GM23248 (cell line): ENCODE data around the gene SLF2. TPM values are rescaled to one million over a fixed set of nuclear protein-coding genes. Genes with fewer than 3 reads are reported as not detected.
A peak's percentile ranks its signal among the peaks of the same experiment; 100 is the strongest.

Experiments used
- DNase-seq: peaks from one replicate; pipeline ENCODE4 v3.0.0-alpha.2; 2015
- H2AFZ ChIP-seq: fragments of 200-600 bp; sonication (generic); 2 replicates; pipeline ENCODE4 v1.6.1; 2016; ENCODE audit warnings: antibody characterized with exemption
- H3F3A ChIP-seq: fragments of 200-600 bp; sonication (generic); 2 replicates; pipeline ENCODE4 v1.6.1; 2016; ENCODE audit warnings: mild to moderate bottlenecking, antibody characterized with exemption, mixed run types; ENCODE audit not compliant: insufficient read depth
- H3K27ac ChIP-seq: fragments of 200-600 bp; sonication (generic); 2 replicates; pipeline ENCODE4 v1.5.1; 2016; ENCODE audit warnings: mild to moderate bottlenecking
- H3K27me3 ChIP-seq: fragments of 200-600 bp; sonication (generic); replicated peaks from 2 replicates; pipeline ENCODE4 v1.6.1; 2016; ENCODE audit warnings: mild to moderate bottlenecking; ENCODE audit not compliant: insufficient read depth
- H3K36me3 ChIP-seq: fragments of 200-600 bp; sonication (generic); 2 replicates; pipeline ENCODE4 v1.6.1; 2016; ENCODE audit warnings: low read depth, mild to moderate bottlenecking
- H3K4me1 ChIP-seq: fragments of 200-600 bp; sonication (generic); 2 replicates; pipeline ENCODE4 v1.6.1; 2016; ENCODE audit warnings: mild to moderate bottlenecking; ENCODE audit not compliant: insufficient read depth
- H3K4me2 ChIP-seq: fragments of 200-600 bp; sonication (generic); one replicate; pipeline ENCODE4 v1.6.1; 2016; ENCODE audit warnings: mild to moderate bottlenecking; ENCODE audit not compliant: unreplicated experiment
- H3K4me3 ChIP-seq: fragments of 200-600 bp; sonication (generic); 2 replicates; pipeline ENCODE4 v1.5.1; 2016; ENCODE audit warnings: mild to moderate bottlenecking
- H3K79me2 ChIP-seq: fragments of 200-600 bp; sonication (generic); 2 replicates; pipeline ENCODE4 v1.6.1; 2016; ENCODE audit warnings: mild to moderate bottlenecking; ENCODE audit not compliant: insufficient read depth
- H3K9ac ChIP-seq: fragments of 200-600 bp; sonication (generic); 2 replicates; pipeline ENCODE4 v1.6.1; 2016; ENCODE audit warnings: mild to moderate bottlenecking
- H3K9me2 ChIP-seq: fragments of 200-600 bp; sonication (generic); 2 replicates; pipeline ENCODE4 v1.6.1; 2016; ENCODE audit warnings: mixed run types, mild to moderate bottlenecking, moderate library complexity; ENCODE audit not compliant: insufficient read depth
- H3K9me3 ChIP-seq: fragments of 200-600 bp; sonication (generic); one replicate; pipeline ENCODE4 v1.6.1; 2017; ENCODE audit warnings: low read depth
- H4K20me1 ChIP-seq: fragments of 200-600 bp; sonication (generic); 2 replicates; pipeline ENCODE4 v1.6.0; 2016; ENCODE audit not compliant: insufficient read depth
- EZH2 ChIP-seq: fragments of 200-600 bp; sonication (generic); IDR thresholded peaks from 2 replicates; pipeline ENCODE4 v1.6.1; 2018; ENCODE audit warnings: antibody characterized with exemption, mild to moderate bottlenecking; ENCODE audit not compliant: insufficient read depth, poor library complexity, severe bottlenecking
- EZH2phosphoT487 ChIP-seq: fragments of 200-600 bp; sonication (generic); IDR thresholded peaks from 2 replicates; pipeline ENCODE4 v1.6.1; 2018; ENCODE audit warnings: antibody characterized with exemption, moderate library complexity, mild to moderate bottlenecking, low read depth; ENCODE audit not compliant: insufficient read depth
- WGBS, 2 experiments: methylation state at CpG; one replicate each; pipeline ENCODE4 v1.1.6; 2015 to 2017; ENCODE audit warnings: low lambda C conversion rate in 2 of 2, low coverage in 1 of 2; ENCODE audit errors: missing lambda C conversion rate in 2 of 2; 5-methylcytosine and 5-hydroxymethylcytosine counted together
- in situ Hi-C: fragments of 300-500 bp; cut with MboI; formaldehyde crosslinking; loops from 2 replicates; pipeline ENCODE4 v1.15.0; 2020
- microRNA counts: library from miRNA; unstranded; fragments of <30 nt; microRNA quantifications from one replicate; lab custom pipeline; 2016
- microRNA-seq: library from miRNA; unstranded; fragments of <30 nt; microRNA quantifications from one replicate; pipeline ENCODE4, GENCODE V29; 2016; ENCODE audit warnings: borderline number of aligned reads
- polyA plus RNA-seq: library from polyadenylated mRNA; unstranded; fragments of >200 nt; fragmentation: Nextera tagmentation; extraction: Ambion mirVana; gene quantifications from 2 replicates; pipeline ENCODE4 v1.2.1, GENCODE V29; 2016
- small RNA-seq: library from RNA; depleted of rRNA; stranded (forward); fragments of <200 nt; gene quantifications from one replicate; pipeline ENCODE3, GENCODE V24; 2014; ENCODE audit warnings: low read depth, low replicate concordance
- total RNA-seq: library from RNA; depleted of rRNA; stranded (reverse); fragments of >200 nt; shearing (Covaris generic); gene quantifications from 2 replicates; pipeline ENCODE4 v1.2.3, GENCODE V29; 2014; rRNA removed

Gene SLF2
- total and polyA plus RNA-seq, 2 experiments from 2014 or later: 12.5 to 15.6 TPM

DNA sequence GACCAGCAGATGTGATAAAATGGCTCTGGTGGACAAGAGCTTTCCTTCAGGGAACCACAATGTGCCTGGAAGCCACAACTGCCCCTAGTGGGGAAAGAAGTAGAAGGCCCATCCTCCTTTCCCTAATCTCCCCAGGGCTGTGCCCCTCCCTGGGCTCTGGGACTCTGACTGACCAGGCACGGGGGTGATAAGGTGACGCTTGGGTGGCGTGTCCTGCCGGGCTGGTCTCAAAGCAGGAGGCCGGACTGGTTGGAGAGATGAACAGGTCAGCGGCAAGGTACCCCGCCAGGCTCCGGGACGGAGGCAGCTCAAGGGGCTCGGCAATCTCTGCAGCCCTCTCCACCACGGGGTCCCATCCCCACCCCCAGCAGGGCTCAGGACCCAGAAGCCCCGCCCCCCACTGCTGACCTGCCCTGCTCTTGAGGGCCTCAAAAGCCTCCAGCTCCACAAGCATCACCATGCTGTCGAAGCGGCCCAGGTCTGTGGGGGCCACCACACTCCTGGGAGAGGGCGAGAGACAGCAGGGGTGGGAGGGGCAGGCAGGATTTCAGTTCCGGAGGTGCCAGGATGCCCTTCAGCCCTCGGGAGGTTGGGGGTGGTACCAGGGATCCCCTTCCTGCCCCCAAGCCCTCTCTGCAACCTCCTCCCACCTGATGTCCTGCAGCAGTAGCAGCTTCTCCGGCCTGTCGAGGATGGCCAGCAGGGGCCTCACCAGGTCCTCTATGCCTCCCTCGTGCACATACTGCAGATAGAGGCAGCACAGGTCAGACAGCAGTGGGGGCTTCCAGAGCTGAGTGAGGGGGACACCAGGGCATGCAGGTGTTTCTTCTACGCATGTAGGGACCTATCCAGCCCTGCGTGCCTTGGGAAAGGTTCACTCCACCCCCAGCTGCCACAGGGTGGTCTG lies 99.0 kb downstream of the SLF2 start:
- 0 out of 2 replicates have a peak overlapping the region, but pooled peaks have one; percentile 69 for H2AFZ ChIP-seq
- no peaks in the 10 kb centered on the region for H3K27me3 ChIP-seq
- H3K4me1 ChIP-seq: peaks cover 20% of the 10 kb centered on the region
- H3K9me3 ChIP-seq: no peaks in the 10 kb centered on the region
- TF ChIP-seq EZH2 (no peak), EZH2phosphoT487 (no peak)
- H3K79me2 ChIP-seq: no peaks in the 10 kb centered on the region
- H3K9ac ChIP-seq: peak overlapping the region; percentile 34; the same call in 1 of the 2 replicates
- H3K4me3 ChIP-seq: no peak overlapping the region
- H3K4me2 ChIP-seq: no peak overlapping the region
- 68 to 71% methylated on average over 21 of the region's 22 CpGs for WGBS, 2 experiments
- peak; percentile 52 for DNase-seq
- in situ Hi-C loops: no loop called here
- H4K20me1 ChIP-seq: no peaks in the 10 kb centered on the region
- no peaks in the 10 kb centered on the region for H3K9me2 ChIP-seq
- H3F3A ChIP-seq: peaks cover 20% of the 10 kb centered on the region; the same call in 1 of the 2 replicates
- H3K36me3 ChIP-seq: 0 out of 2 replicates have a peak, but pooled peaks cover 5% of the 10 kb centered on the region
- peak overlapping the region; percentile 73 for H3K27ac ChIP-seq

DNA sequence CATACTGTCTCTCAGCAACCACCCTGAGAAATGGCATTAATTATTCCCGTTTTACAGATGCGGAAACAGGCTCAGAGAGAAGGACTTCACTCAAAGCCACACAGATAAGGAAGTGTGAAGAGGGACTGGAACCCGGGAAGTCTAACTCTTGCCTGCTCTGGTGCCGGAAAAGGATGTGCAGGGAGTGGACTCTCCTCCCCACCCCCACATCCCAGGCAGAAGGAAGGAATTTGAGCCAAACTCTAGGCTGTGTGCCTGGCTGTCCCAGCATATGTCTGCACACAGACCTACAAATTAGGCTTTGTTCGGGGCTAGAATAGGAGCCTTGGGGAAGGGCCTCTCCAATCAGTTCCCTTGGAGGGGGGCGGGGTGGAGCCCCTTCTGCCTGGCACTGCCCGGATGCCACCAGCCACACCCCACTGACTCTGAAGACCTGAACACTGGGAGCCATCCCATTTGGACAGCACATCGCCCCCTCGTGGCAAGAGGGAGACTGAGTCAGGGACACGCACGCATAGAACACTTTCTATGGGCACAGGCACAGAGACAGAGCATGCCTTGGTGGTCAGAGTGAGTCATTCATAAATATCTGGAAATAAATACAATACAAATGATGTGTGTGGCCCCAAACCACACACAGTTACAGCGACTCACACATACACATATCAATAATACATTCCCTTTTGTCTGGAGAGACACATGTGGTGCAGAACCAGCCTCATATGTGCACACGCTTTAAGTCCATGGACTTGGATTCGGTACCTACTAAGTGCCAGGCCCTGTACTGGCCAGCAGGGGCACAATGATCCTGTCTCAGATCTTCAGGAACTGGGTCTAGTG lies 100.0 kb downstream of the SLF2 start:
- no peak for TF ChIP-seq EZH2
- Histone ChIP-seq H3F3A (peaks cover 20% of the 10 kb centered on the region; the same call in 1 of the 2 replicates), H3K27me3 (no peaks in the 10 kb centered on the region), H3K4me3 (no peak overlapping the region), H3K27ac (peak overlapping the region; percentile 73), H3K79me2 (no peaks in the 10 kb centered on the region), H3K9me3 (no peaks in the 10 kb centered on the region), H3K36me3 (no peaks in the 10 kb centered on the region), H3K4me2 (peak overlapping the region; percentile 37), H3K9me2 (no peaks in the 10 kb centered on the region), H4K20me1 (no peaks in the 10 kb centered on the region), H3K9ac (peak overlapping the region; percentile 34), H2AFZ (peak overlapping the region; percentile 69), H3K4me1 (peaks cover 20% of the 10 kb centered on the region)
- 11 to 12% methylated on average over 14 of the region's 14 CpGs for WGBS, 2 experiments
- peak; percentile 96 for DNase-seq
- in situ Hi-C loops: no loop called here

DNA sequence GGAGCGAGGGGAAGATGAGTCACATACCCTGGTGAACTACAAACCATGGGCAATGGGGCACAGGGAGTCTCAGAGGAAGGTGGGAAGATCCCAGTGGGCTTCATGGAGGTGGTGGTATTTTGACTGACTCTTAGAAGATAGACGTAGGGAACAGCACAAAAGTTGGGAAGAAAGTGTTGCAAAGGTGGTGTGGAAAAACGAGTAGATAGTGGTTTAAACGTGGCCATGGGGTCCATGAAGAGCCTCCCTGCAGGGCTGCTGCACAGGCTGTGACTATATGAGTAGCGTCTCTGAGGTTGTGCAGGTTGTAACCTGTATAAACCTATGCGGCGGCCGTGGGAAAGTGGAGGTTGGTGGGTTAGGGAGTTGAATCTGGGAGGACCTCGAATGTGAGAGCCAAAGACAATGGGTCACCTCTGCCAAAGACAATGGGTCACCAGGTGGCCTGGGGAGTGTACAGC lies 100.6 kb downstream of the SLF2 start:
- H3F3A ChIP-seq: peaks cover 20% of the 10 kb centered on the region; the same call in 1 of the 2 replicates
- H3K36me3 ChIP-seq: no peaks in the 10 kb centered on the region
- no peaks in the 10 kb centered on the region for H3K79me2 ChIP-seq
- in situ Hi-C loops: no loop called here
- peak overlapping the region; percentile 73 for H3K27ac ChIP-seq
- no peak for TF ChIP-seq EZH2
- no peak for TF ChIP-seq EZH2phosphoT487
- peak overlapping the region; percentile 69; the same call in 1 of the 2 replicates for H2AFZ ChIP-seq
- peaks cover 20% of the 10 kb centered on the region for H3K4me1 ChIP-seq
- no peak for DNase-seq
- H3K9me2 ChIP-seq: no peaks in the 10 kb centered on the region
- H3K9ac ChIP-seq: peak overlapping the region; percentile 31; the same call in 1 of the 2 replicates
- 42 to 46% methylated on average over 9 of the region's 9 CpGs for WGBS, 2 experiments
- peak overlapping the region; percentile 33 for H3K4me2 ChIP-seq
- H3K4me3 ChIP-seq: no peak overlapping the region
- H3K27me3 ChIP-seq: no peaks in the 10 kb centered on the region
- H4K20me1 ChIP-seq: no peaks in the 10 kb centered on the region
- H3K9me3 ChIP-seq: no peaks in the 10 kb centered on the region

DNA sequence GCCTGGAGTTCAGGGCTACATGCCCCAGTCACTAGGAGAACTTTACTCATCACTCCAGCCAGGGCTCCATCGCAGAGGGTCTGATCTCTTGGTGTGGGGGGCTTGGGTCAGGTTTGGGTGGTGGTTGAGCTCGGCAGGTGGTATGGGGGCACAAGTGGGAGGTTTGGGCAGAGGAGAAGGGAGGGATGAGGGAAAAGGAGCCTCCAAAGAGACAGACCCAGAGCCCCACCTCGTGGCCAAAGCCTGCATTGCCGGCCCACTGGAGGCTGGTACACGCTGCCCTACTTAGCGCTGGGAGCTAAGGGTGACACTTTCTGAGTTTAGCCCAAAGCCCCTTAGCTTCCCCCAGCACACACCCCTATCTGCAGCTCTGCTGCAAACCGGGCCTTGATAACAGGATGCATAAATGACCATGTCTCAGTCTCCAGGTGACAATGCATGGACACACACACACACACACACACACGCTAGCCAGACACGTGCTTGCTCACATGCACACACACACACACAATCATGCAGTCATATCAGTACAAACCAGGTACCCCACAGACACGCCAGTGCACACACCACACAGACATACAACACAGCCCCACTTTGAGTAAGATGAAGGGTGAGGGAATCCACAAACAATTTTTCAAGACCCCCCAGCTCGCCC lies 101.6 kb downstream of the SLF2 start:
- H3F3A ChIP-seq: peaks cover 20% of the 10 kb centered on the region; the same call in 1 of the 2 replicates
- H3K4me2 ChIP-seq: no peak overlapping the region
- TF ChIP-seq EZH2phosphoT487 (no peak), EZH2 (no peak)
- DNase-seq: peak; percentile 75
- no peaks in the 10 kb centered on the region for H4K20me1 ChIP-seq
- WGBS, 2 experiments: 17 to 34% methylated on average over 7 to 11 of the region's 11 CpGs
- H3K9me3 ChIP-seq: no peaks in the 10 kb centered on the region
- no peaks in the 10 kb centered on the region for H3K27me3 ChIP-seq
- no peaks in the 10 kb centered on the region for H3K79me2 ChIP-seq
- in situ Hi-C loops: no loop called here
- no peaks in the 10 kb centered on the region for H3K9me2 ChIP-seq
- no peak overlapping the region for H3K4me3 ChIP-seq
- no peak overlapping the region for H3K27ac ChIP-seq
- H3K36me3 ChIP-seq: no peaks in the 10 kb centered on the region
- no peak overlapping the region for H2AFZ ChIP-seq
- no peak overlapping the region for H3K9ac ChIP-seq
- H3K4me1 ChIP-seq: peaks cover 20% of the 10 kb centered on the region

MicroRNAs encoded within 50 kb of the gene (microRNA counts, 767-probe panel; counts per million panel counts)
- 447 counts per million, percentile 86 among the panel's probes with 10 or more counts for microRNA hsa-miR-608 (lab: Ali Mortazavi, UCI)

Small RNA genes within 50 kb of the gene (microRNA-seq; reads per million reads assigned to microRNA genes)
- not detected for gene MIR608

Small RNA genes within 50 kb of the gene (small RNA-seq; reads per million reads assigned to genes)
- gene MIR608: not detected
- not detected for gene RF00019

Other genes starting within 250 kb of the SLF2 start
- gene PAX2, start 167.4 kb upstream of the SLF2 start, total RNA-seq: not detected in 2 replicates
- gene PAX2, start 167.4 kb upstream of the SLF2 start, polyA plus RNA-seq: not detected in 2 replicates
- gene SEMA4G, start 56.5 kb downstream of the SLF2 start, total RNA-seq: 0.11 TPM in 1 of 2 replicates, not detected in the other
- 0.44 and 1.1 TPM in 2 replicates for gene SEMA4G, start 56.5 kb downstream of the SLF2 start, polyA plus RNA-seq
- 83.5 and 94.1 TPM in 2 replicates for gene MRPL43, start 74.5 kb downstream of the SLF2 start, total RNA-seq
- gene MRPL43, start 74.5 kb downstream of the SLF2 start, polyA plus RNA-seq: 145 and 148 TPM in 2 replicates
- gene TWNK, start 74.6 kb downstream of the SLF2 start, total RNA-seq: 3.4 and 4.4 TPM in 2 replicates
- 3.6 and 4.4 TPM in 2 replicates for gene TWNK, start 74.6 kb downstream of the SLF2 start, polyA plus RNA-seq
- 95.2 and 113 TPM in 2 replicates for gene LZTS2, start 86.8 kb downstream of the SLF2 start, total RNA-seq
- 51.1 and 54.8 TPM in 2 replicates for gene LZTS2, start 86.8 kb downstream of the SLF2 start, polyA plus RNA-seq
- gene PDZD7, start 118.2 kb downstream of the SLF2 start, total RNA-seq: 0.54 TPM in 1 of 2 replicates, not detected in the other
- gene PDZD7, start 118.2 kb downstream of the SLF2 start, polyA plus RNA-seq: 1.1 and 1.8 TPM in 2 replicates
- gene SFXN3, start 118.3 kb downstream of the SLF2 start, total RNA-seq: 79.8 and 103 TPM in 2 replicates
- gene SFXN3, start 118.3 kb downstream of the SLF2 start, polyA plus RNA-seq: 58.8 and 61.7 TPM in 2 replicates
- 42.6 and 62.6 TPM in 2 replicates for gene KAZALD1, start 149.0 kb downstream of the SLF2 start, total RNA-seq
- 34.1 and 34.4 TPM in 2 replicates for gene KAZALD1, start 149.0 kb downstream of the SLF2 start, polyA plus RNA-seq
- gene TLX1, start 218.3 kb downstream of the SLF2 start, total RNA-seq: not detected in 2 replicates
- not detected in 2 replicates for gene TLX1, start 218.3 kb downstream of the SLF2 start, polyA plus RNA-seq